ENCODE data around the gene GALNT17. TPM values are rescaled to one million over a fixed set of nuclear protein-coding genes. Genes with fewer than 3 reads are reported as not detected.
"Not testable (repeated sequence)": the region's sequence is repeated elsewhere in the genome, so short reads cannot be mapped to it uniquely, and the experiment has no call there.

Gene GALNT17
- total RNA-seq, 3 donors from 2014 or later = 0.69 to 17.3 (median 1.6) TPM

DNA sequence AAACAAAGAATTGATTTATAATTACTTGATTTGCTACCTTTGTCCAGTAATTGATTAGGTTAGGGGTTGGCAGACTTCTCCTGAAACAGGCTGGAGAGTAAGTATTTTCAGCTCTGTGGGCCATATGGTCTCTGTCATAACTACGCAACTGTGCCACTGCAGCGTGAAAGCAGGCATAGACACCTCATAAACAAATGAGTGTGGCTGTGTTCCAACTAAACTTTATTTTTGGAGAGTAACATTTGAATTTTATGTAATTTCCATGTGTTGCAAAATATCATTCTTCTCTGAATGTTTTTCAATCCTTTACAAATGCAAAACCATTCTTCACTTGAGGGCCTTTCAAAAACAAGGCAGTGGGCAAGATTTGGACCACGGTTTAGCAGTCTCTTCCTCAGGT is 76.9 kb downstream of the GALNT17 start:
- Histone ChIP-seq H3K9me3 (peaks cover 62% of the 10 kb centered on the region), H3K4me3 (no peak overlapping the region), H3K36me3 (ENCODE audit: low read depth) (no peaks in the 10 kb centered on the region), H3K4me1 (ENCODE audit: low read depth) (no peaks in the 10 kb centered on the region)
- ATAC-seq (no peak), DNase-seq (no peak)
- intact Hi-C loops (cut with DNase I, micrococcal nuclease) = no loop called here
- TF ChIP-seq, protein P1, sequence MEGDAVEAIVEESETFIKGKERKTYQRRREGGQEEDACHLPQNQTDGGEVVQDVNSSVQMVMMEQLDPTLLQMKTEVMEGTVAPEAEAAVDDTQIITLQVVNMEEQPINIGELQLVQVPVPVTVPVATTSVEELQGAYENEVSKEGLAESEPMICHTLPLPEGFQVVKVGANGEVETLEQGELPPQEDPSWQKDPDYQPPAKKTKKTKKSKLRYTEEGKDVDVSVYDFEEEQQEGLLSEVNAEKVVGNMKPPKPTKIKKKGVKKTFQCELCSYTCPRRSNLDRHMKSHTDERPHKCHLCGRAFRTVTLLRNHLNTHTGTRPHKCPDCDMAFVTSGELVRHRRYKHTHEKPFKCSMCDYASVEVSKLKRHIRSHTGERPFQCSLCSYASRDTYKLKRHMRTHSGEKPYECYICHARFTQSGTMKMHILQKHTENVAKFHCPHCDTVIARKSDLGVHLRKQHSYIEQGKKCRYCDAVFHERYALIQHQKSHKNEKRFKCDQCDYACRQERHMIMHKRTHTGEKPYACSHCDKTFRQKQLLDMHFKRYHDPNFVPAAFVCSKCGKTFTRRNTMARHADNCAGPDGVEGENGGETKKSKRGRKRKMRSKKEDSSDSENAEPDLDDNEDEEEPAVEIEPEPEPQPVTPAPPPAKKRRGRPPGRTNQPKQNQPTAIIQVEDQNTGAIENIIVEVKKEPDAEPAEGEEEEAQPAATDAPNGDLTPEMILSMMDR (IDR thresholded peaks at IDR 0.05) = no peak

DNA sequence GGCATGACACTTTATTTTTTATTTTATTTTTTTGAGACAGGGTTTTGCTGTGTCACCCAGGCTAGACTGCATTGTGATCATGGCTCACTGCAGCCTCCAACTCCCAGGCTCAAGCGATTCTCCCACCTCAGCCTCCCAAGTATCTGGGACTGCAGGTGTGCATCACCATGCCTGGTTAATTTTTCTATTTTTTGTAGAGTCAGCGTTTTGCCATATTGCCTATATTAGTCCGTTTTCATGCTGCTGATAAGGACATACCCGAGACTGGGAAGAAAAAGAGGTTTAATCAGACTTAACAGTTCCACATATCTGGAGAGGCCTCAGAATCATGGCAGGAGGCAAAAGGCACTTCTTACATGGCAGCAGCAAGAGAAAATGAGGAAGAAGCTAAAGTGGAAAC is 77.5 kb downstream of the GALNT17 start:
- H3K9me3 ChIP-seq = peaks cover 61% of the 10 kb centered on the region
- DNase-seq; intact Hi-C loops (cut with DNase I, micrococcal nuclease); H3K4me3 ChIP-seq; H3K36me3 ChIP-seq (ENCODE audit: low read depth); ATAC-seq; H3K4me1 ChIP-seq (ENCODE audit: low read depth): not testable (repeated sequence)

DNA sequence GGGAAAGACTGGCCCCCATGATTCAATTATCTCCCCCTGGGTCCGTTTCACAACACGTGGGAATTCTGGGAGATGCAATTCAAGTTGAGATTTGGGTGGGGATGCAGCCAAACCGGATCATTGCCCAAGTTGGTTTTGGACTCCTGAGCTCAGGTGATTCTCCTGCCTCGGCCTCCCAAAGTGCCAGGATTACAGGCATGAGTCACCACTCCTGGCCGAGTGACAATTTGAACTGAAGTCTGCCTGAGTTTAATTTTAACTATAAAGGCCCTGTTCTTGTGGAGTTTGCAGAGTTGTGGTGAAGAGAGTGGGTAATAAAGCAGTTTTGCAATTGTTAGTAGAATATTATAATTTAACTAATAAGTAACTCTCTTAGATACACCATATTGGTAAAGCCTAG is 78.3 kb downstream of the GALNT17 start:
- ATAC-seq = no peak
- TF ChIP-seq, protein P1 (IDR thresholded peaks at IDR 0.05) = no peak
- Histone ChIP-seq H3K36me3 (ENCODE audit: low read depth) (no peaks in the 10 kb centered on the region), H3K4me1 (ENCODE audit: low read depth) (no peaks in the 10 kb centered on the region), H3K9me3 (peaks cover 63% of the 10 kb centered on the region), H3K4me3 (no peak overlapping the region)
- intact Hi-C loops (cut with DNase I, micrococcal nuclease) = no loop called here
- no peak for DNase-seq

DNA sequence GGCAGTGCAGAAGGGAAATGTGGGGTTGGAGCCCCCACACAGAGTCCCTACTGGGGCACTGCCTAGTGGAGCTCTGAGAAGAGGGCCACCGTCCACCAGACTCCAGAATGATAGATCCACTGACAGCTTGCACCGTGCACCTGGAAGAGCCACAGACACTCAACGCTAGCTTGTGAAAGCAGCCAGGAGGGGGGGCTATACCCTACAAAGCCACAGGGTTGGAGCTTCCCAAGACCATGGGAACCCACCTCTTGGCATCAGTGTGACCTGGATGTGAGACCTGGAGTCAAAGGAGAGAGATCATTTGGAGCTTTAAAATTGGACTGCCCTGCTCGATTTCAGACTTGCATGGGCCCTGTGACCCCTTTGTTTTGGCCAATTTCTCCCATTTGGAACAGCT is 80.5 kb downstream of the GALNT17 start:
- intact Hi-C loops (cut with DNase I, micrococcal nuclease); ATAC-seq; H3K4me3 ChIP-seq; H3K36me3 ChIP-seq (ENCODE audit: low read depth); DNase-seq; H3K4me1 ChIP-seq (ENCODE audit: low read depth): not testable (repeated sequence)
- H3K9me3 ChIP-seq = peaks cover 57% of the 10 kb centered on the region

DNA sequence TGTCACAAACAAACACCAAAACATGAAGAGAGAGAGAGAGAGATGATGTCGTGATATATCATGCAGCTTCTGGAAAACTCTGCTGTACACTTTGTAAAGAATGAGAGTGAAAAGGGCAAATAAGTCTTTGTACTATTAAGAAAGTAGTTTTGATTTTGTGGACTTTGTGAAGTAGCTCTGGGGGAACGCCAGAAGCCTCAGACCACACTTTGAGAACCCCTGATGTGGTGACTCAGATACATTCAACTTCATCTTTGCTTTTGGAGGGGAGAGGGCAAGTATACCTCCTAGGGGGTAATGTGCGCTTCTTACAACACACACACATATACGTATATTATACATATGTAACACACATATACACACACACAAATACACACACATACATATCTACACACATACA is 84.3 kb downstream of the GALNT17 start:
- intact Hi-C loops (cut with DNase I, micrococcal nuclease) = no loop called here
- H3K4me1 ChIP-seq (ENCODE audit: low read depth) = no peaks in the 10 kb centered on the region
- TF ChIP-seq, protein P1 (IDR thresholded peaks at IDR 0.05) = no peak
- ATAC-seq = no peak
- peaks cover 64% of the 10 kb centered on the region for H3K9me3 ChIP-seq
- no peak for DNase-seq
- no peaks in the 10 kb centered on the region for H3K36me3 ChIP-seq (ENCODE audit: low read depth)
- no peak overlapping the region for H3K4me3 ChIP-seq

DNA sequence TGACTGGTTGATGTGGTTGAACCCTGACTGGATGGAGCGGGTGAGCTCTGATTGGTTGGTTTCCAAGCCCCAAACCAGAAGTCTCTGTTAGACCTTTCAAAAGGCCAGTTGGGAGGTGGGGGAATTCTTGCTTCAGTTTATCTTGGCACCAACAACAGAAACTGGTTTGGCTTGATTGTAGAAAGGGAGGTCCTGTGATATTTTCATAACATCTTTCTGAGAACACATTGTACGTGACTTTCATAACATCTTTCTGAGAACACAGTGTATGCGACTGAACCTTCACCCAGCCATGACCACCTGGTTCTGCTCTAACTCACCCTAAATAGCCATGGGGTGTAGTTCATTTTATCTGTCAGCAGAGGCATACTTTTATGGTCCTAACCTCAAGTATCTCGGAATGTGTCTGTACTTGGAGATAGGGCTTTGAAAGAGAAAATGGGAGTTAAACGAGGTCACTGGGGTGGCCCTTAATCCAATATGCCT is 88.3 kb downstream of the GALNT17 start:
- no peak for DNase-seq
- Histone ChIP-seq H3K4me1 (ENCODE audit: low read depth) (no peaks in the 10 kb centered on the region), H3K36me3 (ENCODE audit: low read depth) (no peaks in the 10 kb centered on the region), H3K4me3 (no peak overlapping the region), H3K9me3 (peaks cover 68% of the 10 kb centered on the region)
- intact Hi-C loops (cut with DNase I, micrococcal nuclease) = no loop called here
- TF ChIP-seq, protein P1 (IDR thresholded peaks at IDR 0.05) = no peak
- ATAC-seq = no peak

DNA sequence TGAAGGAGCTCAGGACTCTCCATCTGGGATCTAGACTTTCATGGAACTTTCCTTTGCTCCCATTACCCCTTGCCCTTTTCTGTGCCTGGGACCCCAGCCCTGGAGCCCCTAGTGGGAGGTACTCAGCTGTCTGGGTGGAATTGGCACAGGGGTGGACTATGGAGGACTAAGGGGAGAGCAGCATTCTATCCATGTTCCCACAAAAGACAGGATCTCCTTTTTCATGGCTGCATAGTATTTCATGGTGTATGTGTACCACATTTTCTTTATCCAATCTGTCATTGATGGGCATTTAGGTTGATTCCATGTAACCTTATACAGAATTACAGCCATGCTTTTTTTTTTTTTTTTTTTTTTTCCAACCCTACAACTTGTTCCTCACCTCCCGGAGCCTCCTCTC is 89.1 kb downstream of the GALNT17 start:
- ATAC-seq = no peak
- TF ChIP-seq, protein P1 (IDR thresholded peaks at IDR 0.05) = no peak
- Histone ChIP-seq H3K36me3 (ENCODE audit: low read depth) (no peaks in the 10 kb centered on the region), H3K4me1 (ENCODE audit: low read depth) (no peaks in the 10 kb centered on the region), H3K4me3 (no peak overlapping the region), H3K9me3 (peaks cover 65% of the 10 kb centered on the region)
- intact Hi-C loops (cut with DNase I, micrococcal nuclease) = no loop called here
- no peak for DNase-seq
